Gastrocnemius medialis (tissue), 4 donors: ENCODE results near the gene KLC1.

Experiments
- POLR2A ChIP-seq, 2 donors: fragments of 450-650 bp; IDR thresholded peaks; one replicate each; pipeline ENCODE4 v1.6.1; 2017; ENCODE audit warnings: antibody characterized with exemption in 2 of 2, mild to moderate bottlenecking in 2 of 2, moderate library complexity in 2 of 2
- TF ChIP-seq, protein P1 (sequence below), 5 experiments: fragments of 450-650 bp in 3 of 5; fragments of 200-600 bp in 2 of 5; sonication (generic) in 2 of 5; IDR thresholded peaks in 4 of 5; conservative IDR thresholded peaks in 1 of 5; 1 replicate in 4 of 5; 2 replicates in 1 of 5; pipeline ENCODE4 v1.5.1; 2016 to 2019; ENCODE audit warnings: antibody characterized with exemption in 5 of 5, mild to moderate bottlenecking in 3 of 5, moderate library complexity in 3 of 5

- TF ChIP-seq, protein P1, sequence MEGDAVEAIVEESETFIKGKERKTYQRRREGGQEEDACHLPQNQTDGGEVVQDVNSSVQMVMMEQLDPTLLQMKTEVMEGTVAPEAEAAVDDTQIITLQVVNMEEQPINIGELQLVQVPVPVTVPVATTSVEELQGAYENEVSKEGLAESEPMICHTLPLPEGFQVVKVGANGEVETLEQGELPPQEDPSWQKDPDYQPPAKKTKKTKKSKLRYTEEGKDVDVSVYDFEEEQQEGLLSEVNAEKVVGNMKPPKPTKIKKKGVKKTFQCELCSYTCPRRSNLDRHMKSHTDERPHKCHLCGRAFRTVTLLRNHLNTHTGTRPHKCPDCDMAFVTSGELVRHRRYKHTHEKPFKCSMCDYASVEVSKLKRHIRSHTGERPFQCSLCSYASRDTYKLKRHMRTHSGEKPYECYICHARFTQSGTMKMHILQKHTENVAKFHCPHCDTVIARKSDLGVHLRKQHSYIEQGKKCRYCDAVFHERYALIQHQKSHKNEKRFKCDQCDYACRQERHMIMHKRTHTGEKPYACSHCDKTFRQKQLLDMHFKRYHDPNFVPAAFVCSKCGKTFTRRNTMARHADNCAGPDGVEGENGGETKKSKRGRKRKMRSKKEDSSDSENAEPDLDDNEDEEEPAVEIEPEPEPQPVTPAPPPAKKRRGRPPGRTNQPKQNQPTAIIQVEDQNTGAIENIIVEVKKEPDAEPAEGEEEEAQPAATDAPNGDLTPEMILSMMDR (IDR thresholded peaks at IDR 0.05 in 4 of 5, conservative IDR thresholded peaks at IDR 0.05 in 1 of 5), result no peak
- TF ChIP-seq POLR2A (IDR thresholded peaks at IDR 0.05), result no peak
Measured at GRCh38 chr14:103683139-103683538, 54.1 kb downstream of the KLC1 start.
